GM12892 (cell line): Measurements from ENCODE around the gene GNB3.
A peak's percentile ranks its signal among the peaks of the same experiment; 100 is the strongest.

ENCODE experiments used
- DNase-seq: peaks from one replicate; pipeline ENCODE4 v3.0.0; 2011; ENCODE audit not compliant: insufficient read length
- FAIRE-seq: peaks from 2 replicates; lab custom pipeline; 2011; peaks lifted over from hg19 to GRCh38; lab: Jason Lieb, UNC
- POLR2A ChIP-seq: IDR thresholded peaks from 2 replicates; pipeline ENCODE4 v1.6.1; 2011; ENCODE audit warnings: low read depth, low read length, control low read depth
- POLR2AphosphoS5 ChIP-seq: IDR thresholded peaks from 2 replicates; pipeline ENCODE4 v1.6.1; 2011; ENCODE audit warnings: low read depth, low read length, control low read depth
- TAF1 ChIP-seq: IDR thresholded peaks from 2 replicates; pipeline ENCODE4 v1.6.1; 2011; ENCODE audit warnings: low read depth, mild to moderate bottlenecking, control low read depth, low read length, borderline replicate concordance

The GNB3 gene

GRCh38 chr12:6825398-6826124 is 15.2 kb upstream of the GNB3 start:
- no peak for TF ChIP-seq POLR2A
- peak; percentile 88 for FAIRE-seq
- peak; percentile 94 for DNase-seq

- DNase-seq (no peak), FAIRE-seq (no peak)
- TF ChIP-seq POLR2AphosphoS5 = no peak
- no peak for TF ChIP-seq POLR2A
- TF ChIP-seq TAF1 = no peak
Observed at GRCh38 chr12:6826125-6826733, 14.5 kb upstream of the GNB3 start.

DNA sequence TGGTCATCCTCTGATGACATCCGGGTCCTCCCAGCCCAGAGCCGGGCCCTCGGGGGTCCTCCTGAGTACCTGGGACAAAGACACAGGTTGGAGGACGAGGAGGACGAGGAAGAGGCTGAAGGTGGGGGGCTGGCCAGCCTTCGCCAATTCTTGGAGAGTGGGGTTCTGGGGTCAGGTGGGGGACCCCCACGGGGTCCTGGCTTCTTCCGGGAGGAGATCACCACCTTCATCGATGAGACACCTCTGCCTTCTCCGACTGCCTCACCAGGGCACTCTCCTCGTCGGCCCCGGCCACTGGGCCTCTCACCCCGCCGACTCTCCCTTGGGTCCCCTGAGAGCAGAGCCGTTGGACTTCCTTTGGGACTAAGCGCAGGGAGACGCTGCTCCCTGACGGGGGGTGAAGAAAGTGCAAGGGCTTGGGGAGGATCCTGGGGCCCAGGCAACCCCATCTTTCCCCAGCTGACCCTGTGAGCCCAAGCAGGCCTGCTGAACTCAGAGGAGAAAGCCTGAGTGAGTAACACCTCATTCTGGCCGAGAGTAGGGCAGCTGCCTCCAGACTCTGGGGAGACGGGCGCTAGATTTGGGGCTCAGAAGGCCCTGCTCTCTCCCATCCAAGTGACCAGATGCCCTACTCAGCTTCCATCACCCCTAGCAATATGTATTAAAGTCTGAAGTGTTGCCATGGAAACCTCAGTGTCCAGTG is 13.8 kb upstream of the GNB3 start:
- FAIRE-seq = no peak

GRCh38 chr12:6827437-6827911 is 13.3 kb upstream of the GNB3 start:
- DNase-seq = no peak
- no peak for TF ChIP-seq POLR2AphosphoS5
- no peak for TF ChIP-seq POLR2A
- TF ChIP-seq TAF1 = no peak
- peak; percentile 14 for FAIRE-seq

More for the DNA sequence above, 13.8 kb upstream of the GNB3 start:
- TF ChIP-seq POLR2AphosphoS5 (no peak), TAF1 (no peak), POLR2A (no peak)
- no peak for DNase-seq

GRCh38 chr12:6827982-6828780 is 12.5 kb upstream of the GNB3 start, which contains the start of gene P3H3:
Gene P3H3 (plus strand): TSS chr12:6828407. CDS start chr12:6828441, 34 bp downstream.
- DNase-seq (no peak), FAIRE-seq (no peak)
- no peak for TF ChIP-seq POLR2AphosphoS5
- no peak for TF ChIP-seq POLR2A
- no peak for TF ChIP-seq TAF1

- TF ChIP-seq POLR2AphosphoS5 (no peak), TAF1 (no peak), POLR2A (no peak)
- no peak for FAIRE-seq
- DNase-seq = no peak
Observed at GRCh38 chr12:6828781-6829535, 11.8 kb upstream of the GNB3 start.

DNA sequence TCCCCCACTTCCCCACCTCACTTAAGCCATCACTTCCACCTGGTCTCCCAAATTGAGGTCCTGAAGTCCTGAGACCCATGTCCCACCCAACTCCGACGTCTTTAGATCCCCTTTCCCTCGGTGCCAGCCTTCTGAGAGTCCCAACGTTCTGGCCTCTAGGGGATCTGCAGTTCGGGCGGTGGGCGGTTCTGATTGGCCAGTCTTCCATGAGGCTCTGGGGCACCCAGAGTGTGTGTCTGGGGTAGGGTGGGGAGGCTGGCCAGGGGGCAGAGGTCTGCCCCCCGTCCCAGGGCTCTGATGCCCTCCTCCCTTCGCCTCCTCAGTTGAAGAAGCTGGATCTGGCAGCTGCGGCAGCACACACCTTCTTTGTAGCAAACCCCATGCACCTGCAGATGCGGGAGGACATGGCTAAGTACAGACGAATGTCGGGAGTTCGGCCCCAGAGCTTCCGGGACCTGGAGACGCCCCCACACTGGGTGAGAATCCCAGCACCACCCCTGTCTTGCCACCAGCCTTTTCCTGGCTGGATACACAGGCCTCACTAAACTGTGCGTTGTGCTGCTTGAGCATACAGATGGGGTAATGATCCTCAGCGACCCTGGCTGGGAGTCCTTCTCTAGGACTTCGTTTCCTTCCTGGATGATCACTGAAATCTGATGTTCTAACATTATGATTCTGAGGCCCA is 11.0 kb upstream of the GNB3 start:
- FAIRE-seq = peak; percentile 33
- DNase-seq = no peak
- TF ChIP-seq POLR2AphosphoS5 = no peak

DNA sequence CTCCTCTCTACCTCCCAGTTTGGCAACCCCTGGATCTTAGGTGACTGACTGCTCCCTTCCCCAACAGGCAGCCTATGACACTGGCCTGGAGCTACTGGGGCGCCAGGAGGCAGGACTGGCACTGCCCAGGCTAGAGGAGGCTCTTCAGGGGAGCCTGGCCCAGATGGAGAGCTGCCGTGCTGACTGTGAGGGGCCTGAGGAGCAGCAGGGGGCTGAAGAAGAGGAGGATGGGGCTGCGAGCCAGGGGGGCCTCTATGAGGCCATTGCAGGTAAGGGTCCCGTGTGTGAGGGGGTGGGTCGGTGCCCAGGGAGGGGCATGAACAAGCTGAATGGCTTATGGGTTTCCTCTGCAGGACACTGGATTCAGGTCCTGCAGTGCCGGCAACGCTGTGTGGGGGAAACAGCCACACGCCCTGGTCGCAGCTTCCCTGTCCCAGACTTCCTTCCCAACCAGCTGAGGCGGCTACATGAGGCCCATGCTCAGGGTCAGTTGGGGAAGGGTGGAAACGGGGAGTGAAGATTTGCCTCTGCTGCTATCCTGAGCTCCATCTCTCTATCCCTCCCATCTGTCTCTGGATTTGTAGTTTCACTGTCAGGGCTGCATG is 10.3 kb upstream of the GNB3 start:
- DNase-seq (no peak), FAIRE-seq (no peak)
- TF ChIP-seq POLR2A = no peak
- TF ChIP-seq POLR2AphosphoS5 = no peak
- TF ChIP-seq TAF1 = no peak

DNA sequence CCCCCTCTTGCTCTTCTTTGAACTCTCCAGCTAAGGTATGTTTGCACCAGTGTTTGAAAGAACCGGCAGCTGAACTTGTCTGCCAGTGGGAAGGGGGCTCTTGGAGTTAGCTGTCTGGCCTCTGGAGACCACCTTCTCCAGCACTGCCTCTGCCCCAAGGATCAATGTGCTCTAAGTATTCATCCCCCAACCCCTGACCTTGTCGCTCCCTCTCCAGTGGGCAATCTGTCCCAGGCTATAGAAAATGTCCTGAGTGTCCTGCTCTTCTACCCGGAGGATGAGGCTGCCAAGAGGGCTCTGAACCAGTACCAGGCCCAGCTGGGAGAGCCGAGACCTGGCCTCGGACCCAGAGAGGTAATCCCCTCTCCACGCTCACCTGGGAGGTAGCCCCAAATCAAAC is 9.7 kb upstream of the GNB3 start:
- DNase-seq (no peak), FAIRE-seq (no peak)
- TF ChIP-seq TAF1 (no peak), POLR2AphosphoS5 (no peak), POLR2A (no peak)
